HG03575 (cell line): ENCODE data around the gene FAM110D.

Experiments used
- ATAC-seq: cut with Tn5 transposase; IDR thresholded peaks from one replicate; pipeline ENCODE4 v1.9.1; 2021; ENCODE audit not compliant: unreplicated experiment, insufficient number of reproducible peaks, low FRiP score; ENCODE audit errors: extremely low read depth

FAM110D gene

GRCh38 chr1:26160527-26161414 is 1.9 kb downstream of the FAM110D start:
- no peak for ATAC-seq

GRCh38 chr1:26161415-26162219 is 2.7 kb downstream of the FAM110D start:
- ATAC-seq: no peak

GRCh38 chr1:26162220-26162709 is 3.4 kb downstream of the FAM110D start:
- no peak for ATAC-seq

- no peak for ATAC-seq
Measured at GRCh38 chr1:26163684-26164035, 4.8 kb downstream of the FAM110D start.

GRCh38 chr1:26164036-26164860 is 5.4 kb downstream of the FAM110D start:
- ATAC-seq: no peak

- ATAC-seq: no peak
Measured at GRCh38 chr1:26164861-26165842, 6.3 kb downstream of the FAM110D start.

- no peak for ATAC-seq
Measured at GRCh38 chr1:26166719-26167281, 7.9 kb downstream of the FAM110D start.

GRCh38 chr1:26168410-26169197 is 9.7 kb downstream of the FAM110D start, which contains the start of gene C1orf232:
Gene C1orf232 (minus strand): TSS chr1:26168963. CDS start chr1:26168499, 464 bp downstream.
- ATAC-seq: no peak

GRCh38 chr1:26169198-26169554 is 10.3 kb downstream of the FAM110D start:
- no peak for ATAC-seq

GRCh38 chr1:26169669-26170471 is 11.0 kb downstream of the FAM110D start, which contains the start of gene ZNF593:
Gene ZNF593 (plus strand): TSS chr1:26169908. CDS start chr1:26169984, 76 bp downstream.
- ATAC-seq: no peak

- ATAC-seq: no peak
Measured at GRCh38 chr1:26170472-26170821, 11.6 kb downstream of the FAM110D start.

GRCh38 chr1:26171084-26172072 is 12.5 kb downstream of the FAM110D start, which contains the start of gene ZNF593OS:
Gene ZNF593OS (minus strand): TSS chr1:26171832. CDS start chr1:26171661, 171 bp downstream.
- no peak for ATAC-seq

- no peak for ATAC-seq
Measured at GRCh38 chr1:26175346-26175745, 16.5 kb downstream of the FAM110D start.

- ATAC-seq: no peak
Measured at GRCh38 chr1:26177182-26177684, 18.4 kb downstream of the FAM110D start, which contains the start of gene CNKSR1. Gene CNKSR1 (plus strand): TSS chr1:26177491. CDS start chr1:26177548, 57 bp downstream.
